GM12891 (cell line): Measurements from ENCODE around the gene RMI2.

Source experiments
- POLR2A ChIP-seq: IDR thresholded peaks from 2 replicates; pipeline ENCODE4 v1.6.1; 2011; ENCODE audit warnings: low read depth, low read length, control low read depth
- POLR2AphosphoS5 ChIP-seq: IDR thresholded peaks from 2 replicates; pipeline ENCODE4 v1.6.1; 2011; ENCODE audit warnings: low read depth, low read length, control low read depth
- TAF1 ChIP-seq: IDR thresholded peaks from 2 replicates; pipeline ENCODE4 v1.6.1; 2011; ENCODE audit warnings: low read depth, low read length, control low read depth

- TF ChIP-seq TAF1 (no peak), POLR2A (no peak), POLR2AphosphoS5 (no peak)
Measured at GRCh38 chr16:11355862-11356261, 10.6 kb downstream of the RMI2 start.
